ENCODE data around the gene SRC.

DNA sequence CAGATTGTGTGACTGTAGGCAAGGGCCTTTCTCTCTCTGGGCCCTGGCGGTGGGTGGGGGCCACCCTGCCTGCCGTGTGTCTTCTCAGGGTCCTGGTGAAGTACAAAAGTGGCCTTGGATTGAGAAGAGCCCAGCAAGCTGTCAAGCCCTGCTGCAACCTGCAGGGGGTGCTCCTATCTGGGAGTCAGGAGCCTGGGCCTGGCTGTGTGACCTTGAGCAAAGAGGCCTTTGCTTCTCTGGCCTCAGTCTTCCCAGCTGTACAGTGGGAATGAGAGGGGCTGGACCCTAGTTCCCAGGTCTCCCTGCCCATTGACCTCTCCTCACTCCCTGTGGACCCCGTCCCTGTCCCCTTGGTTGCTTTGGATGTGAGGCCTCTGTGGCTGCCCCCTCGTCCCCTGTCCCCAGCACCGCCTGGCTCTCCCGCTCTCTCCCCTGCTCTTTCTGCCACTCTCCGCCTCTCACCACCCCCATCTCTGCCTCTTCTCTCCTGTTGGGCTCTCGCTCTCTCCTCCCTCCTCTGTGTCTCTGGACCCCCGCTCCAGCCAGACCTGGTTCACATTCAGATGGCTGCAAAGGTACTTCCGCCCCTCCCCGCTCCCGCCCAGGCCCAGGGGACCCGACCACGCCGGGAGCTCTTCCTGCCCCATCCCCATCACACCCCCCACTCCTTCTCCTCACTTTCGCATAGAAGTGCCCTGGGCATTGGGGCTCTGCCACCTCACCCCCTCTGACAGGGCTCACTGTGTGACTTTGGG, 46.7 kb downstream of the SRC start:
- TF ChIP-seq CTCF (optimal IDR thresholded peaks at IDR 0.05 in 1 of 3, IDR thresholded peaks at IDR 0.05 in 1 of 3, conservative IDR thresholded peaks at IDR 0.05 in 1 of 3; ENCODE audit: extremely low read depth in 1 of 3, insufficient read depth in 2 of 3, low read length in 3 of 3): peak; percentile 30 to 49 (median 40)
- TF ChIP-seq EZH2 (IDR thresholded peaks at IDR 0.05; ENCODE audit: low read length): no peak
